ENCODE measurements around the gene PPP4R3A.

Gene PPP4R3A

GRCh38 chr14:91510171-91511042 is at the start of gene PPP4R3A:
Gene PPP4R3A, minus strand, starts transcription at chr14:91510310. Its CDS starts 663 bp downstream, at chr14:91509647.
- FAIRE-seq (no peak), DNase-seq (ENCODE audit: insufficient read length, low spot score) (peak; percentile 90)
- TF ChIP-seq, protein P1, sequence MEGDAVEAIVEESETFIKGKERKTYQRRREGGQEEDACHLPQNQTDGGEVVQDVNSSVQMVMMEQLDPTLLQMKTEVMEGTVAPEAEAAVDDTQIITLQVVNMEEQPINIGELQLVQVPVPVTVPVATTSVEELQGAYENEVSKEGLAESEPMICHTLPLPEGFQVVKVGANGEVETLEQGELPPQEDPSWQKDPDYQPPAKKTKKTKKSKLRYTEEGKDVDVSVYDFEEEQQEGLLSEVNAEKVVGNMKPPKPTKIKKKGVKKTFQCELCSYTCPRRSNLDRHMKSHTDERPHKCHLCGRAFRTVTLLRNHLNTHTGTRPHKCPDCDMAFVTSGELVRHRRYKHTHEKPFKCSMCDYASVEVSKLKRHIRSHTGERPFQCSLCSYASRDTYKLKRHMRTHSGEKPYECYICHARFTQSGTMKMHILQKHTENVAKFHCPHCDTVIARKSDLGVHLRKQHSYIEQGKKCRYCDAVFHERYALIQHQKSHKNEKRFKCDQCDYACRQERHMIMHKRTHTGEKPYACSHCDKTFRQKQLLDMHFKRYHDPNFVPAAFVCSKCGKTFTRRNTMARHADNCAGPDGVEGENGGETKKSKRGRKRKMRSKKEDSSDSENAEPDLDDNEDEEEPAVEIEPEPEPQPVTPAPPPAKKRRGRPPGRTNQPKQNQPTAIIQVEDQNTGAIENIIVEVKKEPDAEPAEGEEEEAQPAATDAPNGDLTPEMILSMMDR (IDR thresholded peaks at IDR 0.05; ENCODE audit: insufficient read depth, missing control alignments), result no peak

DNA sequence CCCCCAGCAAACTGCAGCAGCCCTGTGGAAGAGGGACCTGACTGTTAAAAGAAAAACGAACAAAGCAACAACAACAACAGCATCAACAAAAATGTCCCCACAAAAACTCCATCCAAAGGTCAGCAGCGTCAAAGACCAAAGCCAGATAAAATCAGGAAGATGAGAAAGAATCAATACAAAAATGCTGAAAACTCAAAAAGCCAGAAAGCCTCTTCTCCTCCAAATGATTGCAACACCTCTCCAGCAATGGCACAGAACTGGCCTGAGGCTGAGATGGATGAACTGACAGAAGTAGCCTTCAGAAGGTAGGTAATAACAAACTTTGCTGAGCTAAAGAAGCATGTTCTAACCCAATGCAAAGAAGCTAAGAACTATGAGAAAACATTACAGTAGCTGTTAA is 45.4 kb upstream of the PPP4R3A start:
- no peak for DNase-seq (ENCODE audit: insufficient read length, low spot score)
- no peak for FAIRE-seq
- TF ChIP-seq, protein P1 (IDR thresholded peaks at IDR 0.05; ENCODE audit: insufficient read depth, missing control alignments), result no peak

GRCh38 chr14:91554535-91555332 is 44.6 kb upstream of the PPP4R3A start:
- TF ChIP-seq, protein P1 (IDR thresholded peaks at IDR 0.05; ENCODE audit: insufficient read depth, missing control alignments), result no peak
- DNase-seq (ENCODE audit: insufficient read length, low spot score) (no peak), FAIRE-seq (no peak)

GRCh38 chr14:91548108-91548507 is 38.0 kb upstream of the PPP4R3A start:
- no peak for DNase-seq (ENCODE audit: insufficient read length, low spot score)
- TF ChIP-seq, protein P1 (IDR thresholded peaks at IDR 0.05; ENCODE audit: insufficient read depth, missing control alignments), result no peak
- no peak for FAIRE-seq

DNA sequence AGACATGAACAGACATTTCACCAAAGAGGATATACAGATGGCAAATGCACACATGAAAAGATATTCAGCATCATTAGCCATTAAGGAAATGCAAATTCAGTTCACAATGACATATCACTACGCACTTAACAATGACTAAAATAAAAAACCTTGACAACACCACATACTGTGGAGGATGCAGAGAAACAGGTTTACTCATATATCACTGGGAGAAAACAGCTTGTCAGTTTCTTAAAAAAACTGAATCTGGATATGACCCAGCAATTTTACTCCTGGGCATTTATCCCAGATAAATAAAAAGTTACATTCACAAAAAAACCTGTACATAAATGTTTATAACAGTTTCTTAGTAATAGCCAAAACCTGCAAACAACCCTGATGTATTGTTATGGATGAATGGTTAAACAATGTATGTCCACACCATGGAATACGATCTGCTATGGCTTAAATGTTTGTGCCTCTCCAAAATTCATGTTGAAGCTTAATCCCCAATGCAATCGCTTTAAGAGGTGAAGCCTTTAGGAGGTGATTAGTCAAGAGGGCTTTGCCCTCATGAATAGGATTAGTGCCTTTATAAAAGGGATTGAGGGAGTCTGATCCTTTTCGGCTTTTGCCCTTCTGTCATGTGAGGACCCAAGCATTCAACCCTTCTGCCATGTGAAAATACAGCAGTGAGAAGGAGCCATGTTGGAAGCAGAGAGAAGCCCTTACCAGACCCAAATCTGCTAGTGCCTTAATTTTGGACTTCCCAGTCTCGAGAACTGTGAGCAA is 36.0 kb upstream of the PPP4R3A start:
- DNase-seq (ENCODE audit: insufficient read length, low spot score), result no peak

DNA sequence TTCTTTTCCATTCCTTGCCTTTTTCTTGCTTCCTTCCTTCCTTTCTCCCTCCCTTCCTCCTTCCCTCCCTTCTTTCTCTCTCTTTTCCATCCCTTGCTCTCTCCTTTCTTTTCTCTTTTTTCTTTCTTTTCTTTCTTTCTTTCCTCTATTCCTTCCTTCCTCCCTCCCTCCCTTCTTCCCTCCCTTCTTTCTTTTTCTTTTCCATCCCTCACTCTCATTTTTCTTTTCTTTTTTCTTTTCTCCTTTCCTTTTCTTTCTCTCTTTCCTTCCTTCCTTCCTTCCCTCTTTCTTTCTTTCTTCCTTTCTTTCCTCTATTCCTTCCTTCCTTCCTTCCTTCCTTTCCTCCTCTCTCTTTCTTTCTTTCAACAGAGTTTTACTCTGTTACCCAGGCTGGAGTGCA is 35.1 kb upstream of the PPP4R3A start:
- TF ChIP-seq, protein P1 (IDR thresholded peaks at IDR 0.05; ENCODE audit: insufficient read depth, missing control alignments), result no peak
- no peak for DNase-seq (ENCODE audit: insufficient read length, low spot score)
- no peak for FAIRE-seq

More for the DNA sequence above, 36.0 kb upstream of the PPP4R3A start:
- peak; percentile 97 for FAIRE-seq
- TF ChIP-seq, protein P1 (IDR thresholded peaks at IDR 0.05; ENCODE audit: insufficient read depth, missing control alignments), result no peak

Data from D721Med (cell line).